ENCODE data around the gene CNTNAP2. TPM values are rescaled to one million over a fixed set of nuclear protein-coding genes. Genes with fewer than 3 reads are reported as not detected.
"Not testable (repeated sequence)": the region's sequence is repeated elsewhere in the genome, so short reads cannot be mapped to it uniquely, and the experiment has no call there.

CNTNAP2 gene
- total RNA-seq, 2 experiments from 2014 or later = not detected

- no peaks in the 10 kb centered on the region for H3K4me1 Mint-ChIP-seq (ENCODE audit: low read depth)
- H3K4me3 Mint-ChIP-seq = no peak overlapping the region
- CTCF ChIA-PET = no interaction called here
- intact Hi-C loops (cut with micrococcal nuclease) = no loop called here
- DNase-seq = no peak
- H3K27me3 Mint-ChIP-seq = no peaks in the 10 kb centered on the region
- no peaks in the 10 kb centered on the region for H3K36me3 Mint-ChIP-seq
- POLR2A ChIA-PET = no interaction called here
- H3K9me3 Mint-ChIP-seq = no peaks in the 10 kb centered on the region
- H3K27ac Mint-ChIP-seq = no peak overlapping the region
Measured at GRCh38 chr7:148042935-148043631, 1926.5 kb downstream of the CNTNAP2 start.

- POLR2A ChIA-PET = interaction anchor here (0.7 kb wide), 1 partner anchor 413 kb away, joined by 3 read pairs; no protein-coding TSS in a partner anchor
Measured at GRCh38 chr7:148044173-148044572, 1927.6 kb downstream of the CNTNAP2 start.

GRCh38 chr7:148045521-148045920, 1928.9 kb downstream of the CNTNAP2 start:
- Mint-ChIP-seq H3K27ac (no peak overlapping the region), H3K4me3 (no peak overlapping the region), H3K9me3 (no peaks in the 10 kb centered on the region), H3K4me1 (ENCODE audit: low read depth) (no peaks in the 10 kb centered on the region), H3K27me3 (no peaks in the 10 kb centered on the region), H3K36me3 (no peaks in the 10 kb centered on the region)
- no peak for DNase-seq
- ChIA-PET POLR2A (no interaction called here), CTCF (no interaction called here)
- intact Hi-C loops (cut with micrococcal nuclease) = no loop called here

More at GRCh38 chr7:148044173-148044572, 1927.6 kb downstream of the CNTNAP2 start:
- Mint-ChIP-seq H3K4me1 (ENCODE audit: low read depth) (no peaks in the 10 kb centered on the region), H3K36me3 (no peaks in the 10 kb centered on the region), H3K27ac (no peak overlapping the region), H3K9me3 (no peaks in the 10 kb centered on the region), H3K27me3 (no peaks in the 10 kb centered on the region), H3K4me3 (no peak overlapping the region)
- no peak for DNase-seq
- intact Hi-C loops (cut with micrococcal nuclease) = no loop called here
- CTCF ChIA-PET = no interaction called here

DNA sequence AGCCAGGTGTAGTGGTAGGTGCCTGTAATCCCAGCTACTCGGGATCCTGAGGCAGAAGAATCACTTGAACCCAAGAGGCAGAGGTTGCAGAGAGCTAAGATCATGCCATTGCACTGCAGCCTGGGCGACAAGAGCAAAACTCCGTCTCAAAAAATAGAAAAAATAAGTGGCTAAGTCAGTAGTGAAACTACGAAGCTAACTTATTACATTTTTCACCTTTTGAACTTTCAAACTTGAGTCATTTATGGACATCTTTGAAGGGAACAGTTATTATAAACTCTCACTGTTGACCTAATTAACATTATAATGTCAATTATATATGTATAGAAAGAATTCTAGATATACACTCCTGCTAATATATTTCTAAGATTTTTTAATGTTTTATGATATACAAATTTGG, 1932.5 kb downstream of the CNTNAP2 start:
- no peaks in the 10 kb centered on the region for H3K4me1 Mint-ChIP-seq (ENCODE audit: low read depth)
- H3K36me3 Mint-ChIP-seq = no peaks in the 10 kb centered on the region
- no peak overlapping the region for H3K4me3 Mint-ChIP-seq
- intact Hi-C loops (cut with micrococcal nuclease) = no loop called here
- DNase-seq = no peak
- no peak overlapping the region for H3K27ac Mint-ChIP-seq
- H3K27me3 Mint-ChIP-seq = no peaks in the 10 kb centered on the region
- ChIA-PET CTCF (no interaction called here), POLR2A (no interaction called here)
- no peaks in the 10 kb centered on the region for H3K9me3 Mint-ChIP-seq

DNA sequence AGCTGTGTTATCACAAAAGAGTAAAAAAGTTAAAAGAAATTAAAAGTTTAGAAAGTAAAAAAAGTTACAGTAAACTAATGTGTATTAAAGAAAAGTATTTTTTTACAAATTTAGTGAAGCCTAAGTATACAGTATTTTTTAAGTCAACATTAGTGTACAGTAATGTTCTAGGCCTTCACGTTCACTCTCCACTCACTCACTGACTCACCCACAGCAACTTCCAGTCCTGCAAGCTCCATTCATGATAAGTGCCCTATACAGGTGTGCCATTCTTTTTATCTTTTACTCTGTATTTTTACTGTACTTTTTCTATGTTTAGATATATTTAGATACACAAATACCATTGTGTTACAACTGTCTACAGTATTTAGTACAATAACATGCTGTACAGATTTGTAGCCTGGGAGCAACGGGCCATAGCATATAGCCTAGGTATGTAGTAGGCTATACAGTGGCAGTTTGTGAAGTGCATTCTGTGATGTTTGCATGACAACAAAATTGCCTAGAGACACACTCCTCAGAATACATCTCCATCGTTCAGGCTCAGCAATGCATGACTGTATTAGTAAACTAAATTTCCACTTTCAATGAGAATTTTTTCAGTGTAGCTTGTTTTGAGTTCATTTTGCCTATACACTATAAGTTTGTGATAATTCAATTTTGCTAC, 1934.0 kb downstream of the CNTNAP2 start:
- H3K36me3 Mint-ChIP-seq = no peaks in the 10 kb centered on the region
- ChIA-PET POLR2A (no interaction called here), CTCF (no interaction called here)
- intact Hi-C loops (cut with micrococcal nuclease) = no loop called here
- no peak overlapping the region for H3K27ac Mint-ChIP-seq
- no peaks in the 10 kb centered on the region for H3K4me1 Mint-ChIP-seq (ENCODE audit: low read depth)
- no peak overlapping the region for H3K4me3 Mint-ChIP-seq
- H3K27me3 Mint-ChIP-seq = no peaks in the 10 kb centered on the region
- H3K9me3 Mint-ChIP-seq = no peaks in the 10 kb centered on the region
- no peak for DNase-seq

GRCh38 chr7:148056406-148056805, 1939.8 kb downstream of the CNTNAP2 start:
- no peak overlapping the region for H3K27ac Mint-ChIP-seq

GRCh38 chr7:148058092-148058491, 1941.5 kb downstream of the CNTNAP2 start:
- ChIA-PET CTCF (no interaction called here), POLR2A (no interaction called here)
- intact Hi-C loops (cut with micrococcal nuclease) = no loop called here
- Mint-ChIP-seq H3K4me3 (no peak overlapping the region), H3K27ac (no peak overlapping the region), H3K4me1 (ENCODE audit: low read depth) (no peaks in the 10 kb centered on the region), H3K27me3 (no peaks in the 10 kb centered on the region), H3K36me3 (no peaks in the 10 kb centered on the region), H3K9me3 (no peaks in the 10 kb centered on the region)
- no peak for DNase-seq

More at GRCh38 chr7:148056406-148056805, 1939.8 kb downstream of the CNTNAP2 start:
- no peaks in the 10 kb centered on the region for H3K36me3 Mint-ChIP-seq
- intact Hi-C loops (cut with micrococcal nuclease) = no loop called here
- no peaks in the 10 kb centered on the region for H3K27me3 Mint-ChIP-seq
- ChIA-PET POLR2A (no interaction called here), CTCF (no interaction called here)
- no peaks in the 10 kb centered on the region for H3K9me3 Mint-ChIP-seq
- DNase-seq = no peak
- H3K4me3 Mint-ChIP-seq = no peak overlapping the region
- H3K4me1 Mint-ChIP-seq (ENCODE audit: low read depth) = no peaks in the 10 kb centered on the region

DNA sequence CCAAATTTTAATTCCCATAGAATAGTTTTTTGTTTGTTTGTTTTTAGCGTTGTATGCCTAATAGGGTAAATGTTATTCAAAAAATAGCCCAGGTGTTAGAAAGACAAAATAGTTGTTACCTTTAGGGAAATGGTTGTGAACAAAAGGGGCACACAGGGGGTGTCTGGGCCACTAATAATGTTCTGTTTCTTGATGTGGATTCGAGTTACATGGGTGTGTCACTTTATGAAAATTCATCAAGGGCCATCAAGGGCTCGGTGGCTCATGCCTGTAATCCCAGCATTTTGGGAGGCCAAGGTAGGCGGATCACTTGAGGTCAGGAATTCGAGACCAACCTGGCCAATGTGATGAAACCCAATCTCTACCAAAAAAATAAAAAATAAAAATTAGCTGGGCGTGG, 1942.2 kb downstream of the CNTNAP2 start:
- Mint-ChIP-seq H3K36me3 (no peaks in the 10 kb centered on the region), H3K9me3 (no peaks in the 10 kb centered on the region)
- CTCF ChIA-PET = no interaction called here

DNA sequence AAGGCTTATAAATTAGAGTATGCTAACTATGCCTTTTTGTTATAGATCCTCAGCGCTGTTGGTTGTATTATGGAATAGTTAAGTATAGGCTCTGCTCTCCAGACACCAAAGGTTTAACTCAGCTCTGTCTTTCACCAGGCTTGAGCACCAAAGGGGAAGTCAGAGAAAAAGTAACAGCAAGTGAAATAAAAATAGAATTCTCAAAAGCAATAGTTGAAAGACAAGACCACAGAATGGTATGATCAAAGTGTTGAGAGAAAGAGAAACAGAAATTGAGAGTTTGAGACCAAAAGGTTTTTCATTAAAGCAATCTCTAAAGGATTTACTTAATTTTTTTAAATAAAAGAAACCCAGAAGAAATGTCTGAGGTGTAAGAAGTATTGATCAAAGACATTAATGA, 1944.1 kb downstream of the CNTNAP2 start:
- Mint-ChIP-seq H3K27ac (no peak overlapping the region), H3K4me3 (no peak overlapping the region), H3K36me3 (no peaks in the 10 kb centered on the region), H3K9me3 (no peaks in the 10 kb centered on the region), H3K27me3 (no peaks in the 10 kb centered on the region), H3K4me1 (ENCODE audit: low read depth) (no peaks in the 10 kb centered on the region)
- ChIA-PET CTCF (no interaction called here), POLR2A (no interaction called here)
- no peak for DNase-seq
- intact Hi-C loops (cut with micrococcal nuclease) = no loop called here

More for the DNA sequence above, 1942.2 kb downstream of the CNTNAP2 start:
- Mint-ChIP-seq H3K27ac (no peak overlapping the region), H3K4me1 (ENCODE audit: low read depth) (no peaks in the 10 kb centered on the region), H3K27me3 (no peaks in the 10 kb centered on the region), H3K4me3 (no peak overlapping the region)
- intact Hi-C loops (cut with micrococcal nuclease) = no loop called here
- POLR2A ChIA-PET = no interaction called here
- no peak for DNase-seq

- DNase-seq; POLR2A ChIA-PET; intact Hi-C loops (cut with micrococcal nuclease); H3K36me3 Mint-ChIP-seq; H3K4me1 Mint-ChIP-seq (ENCODE audit: low read depth); CTCF ChIA-PET; H3K27me3 Mint-ChIP-seq; H3K27ac Mint-ChIP-seq; H3K4me3 Mint-ChIP-seq; H3K9me3 Mint-ChIP-seq: not testable (repeated sequence)
Measured at GRCh38 chr7:148078111-148078510, 1961.5 kb downstream of the CNTNAP2 start.

- Mint-ChIP-seq H3K27me3 (no peaks in the 10 kb centered on the region), H3K27ac (no peak overlapping the region), H3K4me1 (ENCODE audit: low read depth) (no peaks in the 10 kb centered on the region), H3K4me3 (no peak overlapping the region), H3K36me3 (no peaks in the 10 kb centered on the region), H3K9me3 (no peaks in the 10 kb centered on the region)
- ChIA-PET CTCF (no interaction called here), POLR2A (no interaction called here)
- intact Hi-C loops (cut with micrococcal nuclease) = no loop called here
- no peak for DNase-seq
Measured at GRCh38 chr7:148079206-148080080, 1962.8 kb downstream of the CNTNAP2 start.

DNA sequence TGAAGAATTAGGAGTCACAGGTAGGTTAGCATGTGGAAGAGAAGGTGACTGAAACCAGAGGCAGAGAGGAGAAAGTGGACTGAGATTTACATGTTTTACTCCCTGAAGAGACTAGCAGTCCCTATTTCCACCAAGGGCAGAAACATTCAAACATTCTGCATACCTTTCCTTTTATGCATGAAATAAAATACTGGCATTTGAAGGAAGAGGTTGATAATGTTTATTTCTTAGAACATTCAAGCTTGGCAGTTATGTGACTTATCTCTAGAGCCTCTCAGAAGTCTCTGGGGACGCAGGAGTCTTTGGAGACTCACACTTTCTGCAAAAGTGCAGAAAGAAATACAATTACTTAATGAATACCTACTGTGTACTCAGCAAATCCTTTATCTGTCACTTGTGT, 1966.8 kb downstream of the CNTNAP2 start:
- Mint-ChIP-seq H3K4me1 (ENCODE audit: low read depth) (no peaks in the 10 kb centered on the region), H3K27me3 (peaks cover 3% of the 10 kb centered on the region), H3K27ac (no peak overlapping the region), H3K36me3 (no peaks in the 10 kb centered on the region), H3K4me3 (no peak overlapping the region), H3K9me3 (no peaks in the 10 kb centered on the region)
- ChIA-PET POLR2A (no interaction called here), CTCF (no interaction called here)
- no peak for DNase-seq
- intact Hi-C loops (cut with micrococcal nuclease) = no loop called here
